Neuron (in vitro differentiated cells): Measurements from ENCODE around the gene TAL1.

Source experiments
- H2AFZ ChIP-seq: one replicate; pipeline ENCODE4 v1.6.1; 2013; ENCODE audit warnings: low read depth, mild to moderate bottlenecking, inconsistent platforms, low read length, moderate library complexity
- H3K27me3 ChIP-seq: one replicate; pipeline ENCODE4 v1.6.1; 2013; ENCODE audit warnings: low read length; ENCODE audit not compliant: insufficient read depth
- H3K36me3 ChIP-seq: one replicate; pipeline ENCODE4 v1.6.1; 2013; ENCODE audit warnings: low read length; ENCODE audit not compliant: insufficient read depth
- H3K4me1 ChIP-seq: one replicate; pipeline ENCODE4 v1.6.1; 2013; ENCODE audit warnings: low read length; ENCODE audit not compliant: insufficient read depth
- H3K4me3 ChIP-seq: 2 replicates; pipeline ENCODE4 v1.5.1; 2013; ENCODE audit warnings: mild to moderate bottlenecking, low read length, moderate library complexity
- H3K9me3 ChIP-seq: one replicate; pipeline ENCODE4 v1.6.1; 2013; ENCODE audit warnings: low read length

TAL1 gene

DNA sequence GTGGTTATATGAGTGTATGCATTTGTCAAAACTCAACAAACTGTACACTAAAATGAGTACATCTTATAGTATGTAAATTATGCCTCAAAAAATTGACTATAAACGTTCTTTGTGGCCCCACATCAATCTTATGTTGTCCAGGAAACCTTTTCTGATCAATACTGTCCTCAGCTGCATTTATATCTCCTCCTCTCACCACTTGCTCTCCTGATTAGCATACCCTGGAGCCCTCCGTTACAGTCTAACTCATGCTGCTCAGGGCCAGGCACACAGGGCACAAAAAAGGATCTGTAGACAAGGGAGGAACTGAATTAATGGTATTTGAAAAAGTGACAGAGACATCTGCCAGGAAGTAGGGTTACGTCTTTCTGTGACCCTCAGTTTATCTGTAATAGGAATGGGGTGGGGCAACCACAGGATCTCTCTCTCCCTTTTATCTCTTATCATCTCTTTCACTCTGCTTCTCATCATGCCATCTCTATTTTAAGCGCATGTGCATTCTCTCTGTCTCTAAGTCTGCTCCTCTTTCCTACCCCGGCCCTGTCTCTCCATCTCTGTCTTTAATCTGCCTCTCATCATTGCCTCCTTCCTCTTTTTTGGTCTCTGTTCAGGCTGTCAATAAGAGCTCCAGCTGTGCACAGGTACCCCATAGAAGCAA, 7.0 kb upstream of the TAL1 start:
- Histone ChIP-seq H3K36me3 (no peaks in the 10 kb centered on the region), H3K27me3 (peaks cover 46% of the 10 kb centered on the region), H3K4me1 (peaks cover 5% of the 10 kb centered on the region), H3K4me3 (no peak overlapping the region), H2AFZ (no peak overlapping the region), H3K9me3 (no peaks in the 10 kb centered on the region)

DNA sequence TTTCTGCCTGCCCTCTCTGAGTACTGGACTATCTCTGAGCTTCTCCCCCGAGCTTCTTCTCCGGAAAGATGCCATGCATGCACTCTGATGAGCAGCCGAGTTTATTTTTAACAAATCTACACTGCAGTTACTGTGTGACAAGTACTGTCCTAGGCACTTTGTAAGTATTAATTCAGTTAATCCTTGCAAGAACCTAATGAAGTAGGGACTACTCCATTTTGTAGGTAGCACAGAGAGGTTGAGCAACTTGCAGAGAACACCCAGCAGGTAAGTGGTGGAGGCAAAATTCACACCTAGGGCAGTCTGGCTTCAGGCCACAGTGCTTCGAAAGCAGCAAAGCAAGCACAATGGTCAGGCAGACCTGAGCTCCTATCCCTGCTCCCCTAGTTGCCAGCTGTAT, 3.8 kb upstream of the TAL1 start:
- H3K27me3 ChIP-seq, result peaks cover 61% of the 10 kb centered on the region
- H3K4me1 ChIP-seq, result peaks cover 5% of the 10 kb centered on the region
- no peak overlapping the region for H2AFZ ChIP-seq
- H3K36me3 ChIP-seq, result no peaks in the 10 kb centered on the region
- H3K9me3 ChIP-seq, result no peaks in the 10 kb centered on the region
- no peak overlapping the region for H3K4me3 ChIP-seq

- Histone ChIP-seq H3K9me3 (no peaks in the 10 kb centered on the region), H3K4me3 (no peak overlapping the region), H3K36me3 (no peaks in the 10 kb centered on the region), H3K4me1 (peaks cover 5% of the 10 kb centered on the region), H2AFZ (no peak overlapping the region), H3K27me3 (peaks cover 66% of the 10 kb centered on the region)
Observed at GRCh38 chr1:47235241-47235681, 3.2 kb upstream of the TAL1 start.

GRCh38 chr1:47233186-47233585, 1.2 kb upstream of the TAL1 start:
- Histone ChIP-seq H2AFZ (no peak overlapping the region), H3K4me3 (no peak overlapping the region), H3K4me1 (peaks cover 5% of the 10 kb centered on the region), H3K9me3 (no peaks in the 10 kb centered on the region), H3K27me3 (peaks cover 84% of the 10 kb centered on the region), H3K36me3 (no peaks in the 10 kb centered on the region)

GRCh38 chr1:47231301-47232186, 481 bp downstream of the TAL1 start:
- no peaks in the 10 kb centered on the region for H3K36me3 ChIP-seq
- H3K4me1 ChIP-seq, result peaks cover 5% of the 10 kb centered on the region
- peaks cover 95% of the 10 kb centered on the region for H3K27me3 ChIP-seq
- H2AFZ ChIP-seq, result no peak overlapping the region
- no peaks in the 10 kb centered on the region for H3K9me3 ChIP-seq
- H3K4me3 ChIP-seq, result no peak overlapping the region

GRCh38 chr1:47230692-47231300, 1.2 kb downstream of the TAL1 start:
- H2AFZ ChIP-seq, result no peak overlapping the region
- peaks cover 95% of the 10 kb centered on the region for H3K27me3 ChIP-seq
- H3K4me1 ChIP-seq, result peaks cover 5% of the 10 kb centered on the region
- no peaks in the 10 kb centered on the region for H3K9me3 ChIP-seq
- no peaks in the 10 kb centered on the region for H3K36me3 ChIP-seq
- no peak overlapping the region for H3K4me3 ChIP-seq

DNA sequence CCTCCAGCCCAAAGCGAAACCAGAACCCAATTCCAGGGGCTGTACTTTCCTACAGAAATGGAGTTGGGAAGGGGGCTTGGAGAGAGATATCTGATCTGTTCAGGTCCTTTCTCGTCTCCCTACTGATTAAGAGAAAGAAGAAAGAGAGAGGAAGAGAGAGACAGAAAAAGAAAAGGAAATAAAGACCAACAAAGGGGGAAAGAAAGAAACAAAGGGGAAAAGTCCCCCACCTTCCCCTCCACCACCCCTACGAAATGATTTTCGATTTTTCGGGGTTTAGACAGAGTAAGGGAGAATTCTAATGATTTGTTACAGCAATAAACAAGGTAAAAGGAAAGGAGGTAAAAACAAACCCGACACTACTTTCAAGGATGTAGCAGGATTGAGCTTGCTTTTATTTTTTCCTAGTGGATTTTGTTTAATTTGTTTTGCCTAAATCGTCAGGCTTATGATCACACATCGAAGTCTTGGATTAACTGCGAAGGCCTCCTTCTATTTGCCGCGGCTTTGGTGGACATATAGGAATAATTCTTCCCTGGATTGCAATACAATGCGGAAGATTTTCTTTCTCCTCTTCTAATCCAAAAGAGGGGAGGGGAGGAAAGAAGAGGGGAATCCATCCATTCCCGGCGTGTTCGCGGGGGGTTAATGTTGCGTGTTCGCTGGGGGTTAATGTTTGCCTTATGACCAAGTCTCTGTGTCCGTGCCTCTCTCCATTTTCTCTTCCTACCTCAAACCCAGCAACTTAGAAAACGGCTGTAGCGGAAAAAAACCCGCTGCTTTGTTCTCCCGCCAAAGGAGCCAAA, 1.9 kb downstream of the TAL1 start:
- Histone ChIP-seq H3K27me3 (peaks cover 92% of the 10 kb centered on the region), H3K4me1 (peaks cover 2% of the 10 kb centered on the region), H3K4me3 (no peak overlapping the region), H2AFZ (no peak overlapping the region), H3K36me3 (no peaks in the 10 kb centered on the region), H3K9me3 (no peaks in the 10 kb centered on the region)

DNA sequence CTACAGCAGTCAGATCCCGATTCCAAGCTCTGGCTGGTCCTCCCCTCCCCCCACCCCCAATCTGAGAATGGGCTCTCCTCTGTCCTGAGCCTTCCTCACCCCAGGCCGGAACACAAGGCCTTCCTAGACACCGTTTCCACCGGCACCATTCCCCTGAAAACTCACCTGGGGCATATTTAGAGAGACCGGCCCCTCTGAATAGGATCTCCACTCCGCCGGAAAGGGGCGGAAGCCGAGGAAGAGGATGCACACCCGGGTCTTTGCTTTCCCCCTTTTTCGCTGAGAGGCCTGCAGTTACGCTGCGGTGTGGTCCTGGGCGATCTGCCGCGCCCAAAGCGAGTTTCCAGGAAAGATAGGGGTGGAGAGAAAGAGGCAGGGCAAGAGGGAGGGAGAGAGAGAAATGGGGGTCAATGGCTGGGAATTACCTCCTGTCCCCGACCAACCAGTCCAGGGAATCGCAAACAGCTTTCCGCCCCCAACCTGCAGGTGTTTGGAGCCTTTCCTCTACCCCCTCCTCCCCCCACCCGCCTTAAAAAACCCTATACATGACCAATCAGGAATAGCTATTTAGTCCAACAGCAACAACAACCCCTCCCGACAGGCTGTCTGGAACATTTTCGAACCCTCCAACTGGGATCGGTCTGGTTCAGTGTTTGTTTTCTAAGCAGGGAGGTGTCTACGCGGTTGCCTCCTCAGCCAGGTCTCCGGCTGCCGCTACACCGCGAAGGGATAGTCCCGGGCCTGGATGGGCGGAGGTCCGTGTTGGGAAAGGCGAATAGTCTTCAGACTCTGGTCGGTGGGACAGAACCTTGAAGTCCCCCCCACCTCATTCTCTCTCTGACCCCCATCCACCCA, 2.8 kb downstream of the TAL1 start:
- peaks cover 3% of the 10 kb centered on the region for H3K4me1 ChIP-seq
- H3K9me3 ChIP-seq, result no peaks in the 10 kb centered on the region
- H3K27me3 ChIP-seq, result peaks cover 93% of the 10 kb centered on the region
- no peak overlapping the region for H2AFZ ChIP-seq
- H3K36me3 ChIP-seq, result no peaks in the 10 kb centered on the region
- H3K4me3 ChIP-seq, result no peak overlapping the region

DNA sequence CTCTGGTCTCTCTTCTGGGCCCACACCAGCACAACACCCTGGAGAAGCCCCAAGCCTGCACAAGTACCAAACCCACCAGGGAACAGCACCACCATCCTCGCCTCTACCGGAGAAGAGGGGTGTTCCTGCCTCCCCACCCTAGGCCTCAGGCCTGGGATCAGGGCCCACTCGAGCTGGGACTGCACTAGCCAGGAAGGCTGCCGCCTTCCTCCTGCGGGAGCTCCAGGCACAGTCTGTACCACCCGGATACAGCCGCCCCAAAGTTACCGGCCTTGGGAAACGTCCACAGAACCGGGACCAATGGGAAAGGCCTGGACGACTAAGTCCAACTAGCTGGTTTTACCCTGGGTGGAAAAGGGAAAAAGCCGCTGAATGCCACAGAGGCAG, 3.4 kb downstream of the TAL1 start:
- no peak overlapping the region for H2AFZ ChIP-seq
- H3K9me3 ChIP-seq, result no peaks in the 10 kb centered on the region
- H3K4me3 ChIP-seq, result no peak overlapping the region
- H3K27me3 ChIP-seq, result peaks cover 93% of the 10 kb centered on the region
- no peaks in the 10 kb centered on the region for H3K36me3 ChIP-seq
- peaks cover 3% of the 10 kb centered on the region for H3K4me1 ChIP-seq

DNA sequence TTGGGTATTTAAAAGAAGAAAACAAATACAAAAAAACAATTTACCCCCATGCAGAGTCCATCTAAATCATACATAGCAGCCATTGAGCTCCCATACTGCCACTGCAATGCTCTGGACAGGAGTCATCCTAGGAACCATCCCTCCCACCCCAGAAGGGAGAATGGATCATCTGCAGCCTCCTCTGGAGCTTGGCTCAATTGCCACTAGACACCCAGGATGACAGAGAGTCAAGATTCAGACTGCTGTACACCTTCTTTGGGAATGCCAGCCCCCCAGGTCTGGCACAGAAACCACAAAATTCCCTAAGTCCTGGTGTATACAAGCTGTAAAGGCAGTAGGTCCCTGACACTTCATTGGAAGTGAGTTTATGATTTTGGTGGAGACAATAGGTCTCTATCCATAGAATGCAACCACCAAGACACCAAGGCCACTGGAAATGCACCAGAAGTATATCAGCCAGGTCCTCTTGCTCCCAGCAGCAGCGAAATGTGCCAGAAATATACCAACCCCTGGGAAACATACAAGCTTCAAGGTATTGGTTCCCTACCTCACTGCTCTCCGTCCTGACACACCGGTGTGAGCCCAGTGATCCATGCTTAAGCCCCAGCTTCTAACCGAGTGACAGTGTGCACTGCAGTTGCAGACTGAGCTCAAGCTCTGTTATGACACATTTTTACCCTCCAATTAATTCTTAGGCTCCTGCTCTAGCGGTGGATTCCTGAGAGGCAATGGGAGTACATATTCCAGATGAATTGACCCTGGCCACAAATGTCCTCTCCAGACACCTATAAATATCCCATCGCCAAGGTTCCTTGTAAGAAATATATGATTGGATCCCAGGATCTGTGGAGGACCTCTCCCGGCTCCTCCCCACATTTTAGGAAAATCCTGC, 4.4 kb downstream of the TAL1 start:
- Histone ChIP-seq H3K36me3 (no peaks in the 10 kb centered on the region), H2AFZ (no peak overlapping the region), H3K4me1 (peaks cover 3% of the 10 kb centered on the region), H3K27me3 (peaks cover 93% of the 10 kb centered on the region), H3K4me3 (no peak overlapping the region), H3K9me3 (no peaks in the 10 kb centered on the region)

DNA sequence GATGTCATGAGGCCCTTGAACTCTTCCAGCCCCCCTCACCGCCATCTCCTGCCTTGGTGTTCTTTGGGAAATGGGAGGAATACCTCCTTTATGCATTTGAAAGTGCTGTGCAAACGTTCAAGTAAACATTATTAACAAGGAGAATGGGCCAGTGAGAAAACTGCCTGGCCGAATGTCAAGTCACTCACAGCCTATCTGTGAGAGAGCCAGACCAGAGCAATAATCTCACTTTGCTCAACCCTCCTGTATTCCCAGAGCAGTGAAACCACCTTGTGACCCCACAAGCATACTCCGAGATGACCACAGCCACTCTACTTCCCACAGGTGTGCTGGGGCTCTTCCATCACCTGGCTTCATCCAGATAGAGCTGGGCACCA, 5.2 kb downstream of the TAL1 start:
- Histone ChIP-seq H3K27me3 (peaks cover 95% of the 10 kb centered on the region), H3K36me3 (no peaks in the 10 kb centered on the region), H2AFZ (no peak overlapping the region), H3K9me3 (no peaks in the 10 kb centered on the region), H3K4me3 (no peak overlapping the region), H3K4me1 (peaks cover 3% of the 10 kb centered on the region)
